ENCODE measurements around the gene STX11. TPM values are rescaled to one million over a fixed set of nuclear protein-coding genes. Genes with fewer than 3 reads are reported as not detected.

Gene STX11
- total and polyA plus RNA-seq, 12 donors: 0.50 to 22.2 (median 6.3) TPM

DNA sequence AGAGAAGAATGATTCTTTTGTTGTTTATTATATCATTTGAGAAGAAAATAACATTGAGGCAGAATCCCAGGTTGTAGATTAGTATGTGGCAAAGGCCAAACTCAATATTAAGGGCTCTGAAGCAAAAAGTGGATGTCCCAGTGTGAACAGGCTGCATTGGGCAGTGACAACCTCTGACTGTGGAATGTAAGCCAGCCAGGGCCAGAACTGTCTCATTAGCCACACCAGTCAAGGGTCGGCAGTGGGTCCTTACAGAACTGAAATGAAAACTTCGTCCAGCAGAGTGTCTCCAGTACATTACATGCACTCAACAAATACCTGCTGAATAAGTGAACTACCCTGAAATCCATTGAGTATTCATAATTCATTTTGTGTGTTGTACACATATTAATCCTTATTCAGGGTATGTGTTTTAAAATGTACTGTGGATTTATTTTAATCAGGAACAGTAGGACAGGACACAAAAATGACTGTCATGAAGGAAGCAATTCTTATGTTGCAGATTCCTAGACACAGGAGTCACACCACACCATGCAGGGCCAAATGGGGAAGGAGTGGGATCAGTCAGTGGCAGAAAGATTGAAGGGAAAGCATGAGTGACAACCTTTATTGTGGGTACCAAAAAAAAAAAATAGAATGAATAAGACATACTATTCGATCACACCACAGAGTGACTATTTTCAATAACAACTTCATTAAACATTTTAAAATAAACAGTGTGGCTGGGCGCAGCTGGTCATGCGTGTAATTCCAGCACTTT, 69.9 kb downstream of the STX11 start:
- Histone ChIP-seq H3K36me3 (replicated peaks in 1 of 2) (no peaks in the 10 kb centered on the region), H3K9me3 (replicated peaks in 1 of 3) (no peaks in the 10 kb centered on the region), H3K4me3 (no peak overlapping the region), H3K27me3 (no peaks in the 10 kb centered on the region), H3K27ac (no peak overlapping the region), H3K4me1 (replicated peaks in 1 of 2) (peaks cover 4 to 13% of the 10 kb centered on the region in 2 donors)
- TF ChIP-seq, protein P1, sequence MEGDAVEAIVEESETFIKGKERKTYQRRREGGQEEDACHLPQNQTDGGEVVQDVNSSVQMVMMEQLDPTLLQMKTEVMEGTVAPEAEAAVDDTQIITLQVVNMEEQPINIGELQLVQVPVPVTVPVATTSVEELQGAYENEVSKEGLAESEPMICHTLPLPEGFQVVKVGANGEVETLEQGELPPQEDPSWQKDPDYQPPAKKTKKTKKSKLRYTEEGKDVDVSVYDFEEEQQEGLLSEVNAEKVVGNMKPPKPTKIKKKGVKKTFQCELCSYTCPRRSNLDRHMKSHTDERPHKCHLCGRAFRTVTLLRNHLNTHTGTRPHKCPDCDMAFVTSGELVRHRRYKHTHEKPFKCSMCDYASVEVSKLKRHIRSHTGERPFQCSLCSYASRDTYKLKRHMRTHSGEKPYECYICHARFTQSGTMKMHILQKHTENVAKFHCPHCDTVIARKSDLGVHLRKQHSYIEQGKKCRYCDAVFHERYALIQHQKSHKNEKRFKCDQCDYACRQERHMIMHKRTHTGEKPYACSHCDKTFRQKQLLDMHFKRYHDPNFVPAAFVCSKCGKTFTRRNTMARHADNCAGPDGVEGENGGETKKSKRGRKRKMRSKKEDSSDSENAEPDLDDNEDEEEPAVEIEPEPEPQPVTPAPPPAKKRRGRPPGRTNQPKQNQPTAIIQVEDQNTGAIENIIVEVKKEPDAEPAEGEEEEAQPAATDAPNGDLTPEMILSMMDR (IDR thresholded peaks at IDR 0.05): no peak
- TF ChIP-seq POLR2A (IDR thresholded peaks at IDR 0.05): no peak
- WGBS, 4 donors: 82 to 87% (median 84%) methylated on average over 5 of the region's 5 CpGs
- intact Hi-C loops (cut with DNase I): no loop called here
- no peak for DNase-seq

DNA sequence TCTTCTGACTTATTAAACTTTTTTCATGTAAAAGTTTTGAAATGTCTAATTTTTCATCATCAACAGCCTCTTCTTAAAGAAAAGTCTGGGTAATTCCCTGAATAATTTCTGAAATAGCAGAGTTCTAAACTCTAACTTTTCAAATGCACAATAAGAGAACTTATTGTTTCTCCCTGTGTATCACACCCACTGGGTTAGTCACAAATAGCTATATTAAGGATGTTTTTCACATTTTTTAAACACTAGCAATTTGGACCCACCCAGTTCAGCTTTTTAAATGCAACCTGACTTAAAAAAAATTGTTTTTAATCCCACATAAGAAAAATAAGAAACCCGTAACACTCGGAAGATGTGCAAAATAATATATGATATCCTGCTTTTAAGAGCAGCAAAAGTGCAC, 73.4 kb downstream of the STX11 start:
- intact Hi-C loops (cut with DNase I): no loop called here
- TF ChIP-seq, protein P1 (IDR thresholded peaks at IDR 0.05): no peak
- TF ChIP-seq POLR2A (IDR thresholded peaks at IDR 0.05): no peak
- DNase-seq: no peak
- no peaks in the 10 kb centered on the region for H3K9me3 ChIP-seq (replicated peaks in 1 of 3)
- no peak overlapping the region for H3K4me3 ChIP-seq
- no peaks in the 10 kb centered on the region for H3K4me1 ChIP-seq (replicated peaks in 1 of 2)
- no peaks in the 10 kb centered on the region for H3K36me3 ChIP-seq (replicated peaks in 1 of 2)
- 81 to 91% (median 86%) methylated on average over 2 of the region's 2 CpGs for WGBS, 4 donors
- H3K27me3 ChIP-seq: no peaks in the 10 kb centered on the region
- H3K27ac ChIP-seq: no peak overlapping the region

DNA sequence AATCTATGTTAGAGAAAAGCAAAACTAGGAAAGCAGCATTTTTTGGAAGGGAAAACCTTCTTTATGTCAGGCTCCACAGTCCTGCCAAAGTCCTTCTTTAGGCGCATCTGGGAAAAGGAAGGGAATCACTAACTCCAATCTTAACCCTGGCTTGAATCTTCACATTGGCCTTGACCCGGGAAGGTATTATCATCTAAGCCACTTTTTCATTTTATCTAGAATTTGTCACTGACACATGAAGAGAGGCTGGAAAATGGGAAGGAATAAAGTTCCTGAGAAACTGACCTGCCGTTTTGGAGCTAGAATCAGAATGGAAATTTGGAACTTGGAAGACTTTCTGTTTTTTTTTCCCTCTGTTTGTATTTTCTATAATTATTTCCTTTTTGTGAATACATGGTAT, 81.4 kb downstream of the STX11 start:
- H3K9me3 ChIP-seq (replicated peaks in 1 of 3): no peaks in the 10 kb centered on the region
- TF ChIP-seq POLR2A (IDR thresholded peaks at IDR 0.05): no peak
- TF ChIP-seq, protein P1 (IDR thresholded peaks at IDR 0.05): no peak
- intact Hi-C loops (cut with DNase I): no loop called here
- no peaks in the 10 kb centered on the region for H3K36me3 ChIP-seq (replicated peaks in 1 of 2)
- 13 to 44% (median 34%) methylated on average over 3 of the region's 3 CpGs for WGBS, 4 donors
- no peaks in the 10 kb centered on the region for H3K27me3 ChIP-seq
- H3K4me1 ChIP-seq (replicated peaks in 1 of 2): no peaks in the 10 kb centered on the region
- no peak overlapping the region for H3K27ac ChIP-seq
- H3K4me3 ChIP-seq: no peak overlapping the region
- no peak for DNase-seq

DNA sequence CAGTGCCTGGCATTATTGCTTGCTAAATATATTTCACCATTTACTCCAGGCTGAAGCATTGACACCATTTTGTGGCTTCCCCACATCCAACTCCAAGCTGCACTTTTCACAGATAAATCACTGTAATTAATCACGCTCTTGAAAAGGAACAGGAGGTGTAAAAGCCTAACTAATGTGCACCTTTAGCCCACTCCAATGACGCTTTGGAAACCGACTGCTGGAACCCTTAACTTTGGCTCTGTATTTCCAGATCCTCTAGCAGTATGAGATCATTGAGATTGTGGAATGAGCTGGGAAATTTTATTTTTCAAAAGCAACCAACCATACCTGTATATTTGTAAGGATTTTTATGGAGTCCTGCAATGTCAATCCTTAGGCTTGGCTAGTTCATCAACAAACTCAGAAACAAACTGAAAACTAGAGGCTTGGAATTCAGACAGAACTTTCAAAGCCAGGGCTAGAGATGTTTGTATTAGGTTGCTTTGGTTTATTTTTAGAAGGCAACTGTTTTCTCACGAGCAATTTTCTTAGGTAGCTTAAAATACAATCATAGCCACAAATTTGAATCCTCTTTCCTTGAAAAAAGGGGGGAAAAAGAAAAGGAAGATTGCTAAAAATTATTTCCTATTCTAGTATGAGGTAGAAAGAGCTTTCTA, 82.0 kb downstream of the STX11 start:
- H3K27ac ChIP-seq: no peak overlapping the region
- H3K9me3 ChIP-seq (replicated peaks in 1 of 3): no peaks in the 10 kb centered on the region
- H3K4me3 ChIP-seq: no peak overlapping the region
- DNase-seq: no peak
- intact Hi-C loops (cut with DNase I): no loop called here
- no peaks in the 10 kb centered on the region for H3K36me3 ChIP-seq (replicated peaks in 1 of 2)
- TF ChIP-seq, protein P1 (IDR thresholded peaks at IDR 0.05): no peak
- TF ChIP-seq POLR2A (IDR thresholded peaks at IDR 0.05): no peak
- no peaks in the 10 kb centered on the region for H3K4me1 ChIP-seq (replicated peaks in 1 of 2)
- no peaks in the 10 kb centered on the region for H3K27me3 ChIP-seq
- 58 to 74% (median 67%) methylated on average over 4 of the region's 4 CpGs for WGBS, 4 donors

All from adrenal gland (tissue), 12 donors.